Liver (tissue), 9 donors: ENCODE data around the gene RPS19BP1. TPM values are rescaled to one million over a fixed set of nuclear protein-coding genes. Genes with fewer than 3 reads are reported as not detected.

ENCODE experiments used
- DNase-seq: peaks from one replicate; pipeline ENCODE4 v3.0.0-alpha.2; 2017; ENCODE audit warnings: low spot score
- H3K27ac ChIP-seq, 2 donors: one replicate each; pipeline ENCODE4 v1.7.0; 2013; ENCODE audit warnings: inconsistent platforms in 2 of 2, low read length in 2 of 2, control low read depth in 1 of 2, low read depth in 1 of 2, mild to moderate bottlenecking in 1 of 2
- H3K27me3 ChIP-seq, 4 donors: one replicate each; pipeline versions ENCODE4 v1.6.1 to v1.7.0; 2013; ENCODE audit warnings: low read length in 3 of 4, inconsistent platforms in 1 of 4, mild to moderate bottlenecking in 1 of 4, moderate library complexity in 1 of 4; ENCODE audit not compliant: control insufficient read depth in 4 of 4, insufficient read depth in 4 of 4
- H3K36me3 ChIP-seq, 4 donors: one replicate each; pipeline versions ENCODE4 v1.6.1 to v1.7.0; 2013; ENCODE audit warnings: low read length in 3 of 4, mild to moderate bottlenecking in 3 of 4, low read depth in 1 of 4, moderate library complexity in 1 of 4; ENCODE audit not compliant: control insufficient read depth in 4 of 4, insufficient read depth in 3 of 4
- H3K4me1 ChIP-seq, 4 donors: one replicate each; pipeline versions ENCODE4 v1.6.1 to v1.7.0; 2013; ENCODE audit warnings: low read length in 3 of 4, mild to moderate bottlenecking in 3 of 4, moderate library complexity in 1 of 4; ENCODE audit not compliant: control insufficient read depth in 4 of 4, insufficient read depth in 4 of 4
- H3K4me3 ChIP-seq, 3 donors: one replicate each; pipeline versions ENCODE4 v1.6.1 to v1.7.0; 2013; ENCODE audit warnings: low read length in 3 of 3, control low read depth in 1 of 3, low read depth in 1 of 3, mild to moderate bottlenecking in 1 of 3
- H3K9ac ChIP-seq, 2 donors: one replicate each; pipeline ENCODE4 v1.7.0; 2013; ENCODE audit warnings: low read length in 2 of 2, mild to moderate bottlenecking in 2 of 2, moderate library complexity in 2 of 2, control low read depth in 1 of 2, low read depth in 1 of 2
- H3K9me3 ChIP-seq, 4 donors: one replicate each; pipeline versions ENCODE4 v1.6.1 to v1.7.0; 2013; ENCODE audit warnings: low read length in 3 of 4; ENCODE audit not compliant: control insufficient read depth in 4 of 4
- ATF3 ChIP-seq: IDR thresholded peaks from 2 replicates; pipeline ENCODE4 v1.6.1; 2016; ENCODE audit warnings: antibody characterized with exemption
- CTCF ChIP-seq: fragments of 150-350 bp; IDR thresholded peaks from 2 replicates; pipeline ENCODE4 v1.5.1; 2017; ENCODE audit warnings: improper control_type of control experiment, low read depth, low read length; ENCODE audit not compliant: missing input control
- EGR1 ChIP-seq, 2 donors: IDR thresholded peaks; 2 replicates each; pipeline ENCODE4 v1.6.1; 2016 to 2018; ENCODE audit warnings: antibody characterized with exemption in 2 of 2, low read depth in 2 of 2
- FOXA1 ChIP-seq: IDR thresholded peaks from 2 replicates; pipeline ENCODE4 v1.6.1; 2016; ENCODE audit warnings: antibody characterized with exemption
- FOXA2 ChIP-seq: IDR thresholded peaks from 2 replicates; pipeline ENCODE4 v1.6.1; 2016; ENCODE audit warnings: antibody characterized with exemption
- GABPA ChIP-seq, 2 donors: IDR thresholded peaks in 1 of 2; conservative IDR thresholded peaks in 1 of 2; 2 replicates each; pipeline ENCODE4 v1.6.1; 2016; ENCODE audit warnings: antibody characterized with exemption in 2 of 2, mild to moderate bottlenecking in 1 of 2, moderate library complexity in 1 of 2
- HNF4A ChIP-seq, 2 donors: conservative IDR thresholded peaks; 2 replicates each; pipeline ENCODE4 v1.6.1; 2016; ENCODE audit warnings: antibody characterized with exemption in 2 of 2, mild to moderate bottlenecking in 2 of 2
- HNF4G ChIP-seq: IDR thresholded peaks from 2 replicates; pipeline ENCODE4 v1.6.1; 2016; ENCODE audit warnings: antibody characterized with exemption
- JUND ChIP-seq, 2 donors: IDR thresholded peaks; 2 replicates each; pipeline ENCODE4 v1.6.1; 2016; ENCODE audit warnings: antibody characterized with exemption in 2 of 2
- MAX ChIP-seq: IDR thresholded peaks from 2 replicates; pipeline ENCODE4 v1.6.1; 2016; ENCODE audit warnings: antibody characterized with exemption
- NR2F2 ChIP-seq: IDR thresholded peaks from 2 replicates; pipeline ENCODE4 v1.6.1; 2016; ENCODE audit warnings: antibody characterized with exemption
- RAD21 ChIP-seq, 2 donors: IDR thresholded peaks; 2 replicates each; pipeline ENCODE4 v1.6.1; 2016; ENCODE audit warnings: antibody characterized with exemption in 2 of 2, mild to moderate bottlenecking in 2 of 2
- REST ChIP-seq: IDR thresholded peaks from 2 replicates; pipeline ENCODE4 v1.6.1; 2016; ENCODE audit warnings: antibody characterized with exemption, mild to moderate bottlenecking
- RXRA ChIP-seq, 2 donors: IDR thresholded peaks; 2 replicates each; pipeline ENCODE4 v1.6.1; 2017 to 2018; ENCODE audit warnings: antibody characterized with exemption in 2 of 2, mild to moderate bottlenecking in 1 of 2
- SP1 ChIP-seq: IDR thresholded peaks from 2 replicates; pipeline ENCODE4 v1.6.1; 2018; ENCODE audit warnings: antibody characterized with exemption, mild to moderate bottlenecking
- TAF1 ChIP-seq: conservative IDR thresholded peaks from 2 replicates; pipeline ENCODE4 v1.6.1; 2016; ENCODE audit warnings: antibody characterized with exemption, mild to moderate bottlenecking
- YY1 ChIP-seq: IDR thresholded peaks from 2 replicates; pipeline ENCODE4 v1.6.1; 2016; ENCODE audit warnings: antibody characterized with exemption, mild to moderate bottlenecking
- ZBTB33 ChIP-seq: IDR thresholded peaks from 2 replicates; pipeline ENCODE4 v1.6.1; 2016; ENCODE audit warnings: antibody characterized with exemption
- WGBS: extraction: QIAGEN DNeasy Blood & Tissue Kit; methylation state at CpG from one replicate; pipeline ENCODE4 v1.1.7; 2013; 5-methylcytosine and 5-hydroxymethylcytosine counted together
- polyA plus RNA-seq, 2 donors: library from polyadenylated mRNA; stranded (reverse) in 1 of 2; unstranded in 1 of 2; fragments of 200-250 nt in 1 of 2; fragments of >200 nt in 1 of 2; fragmentation: Nextera tagmentation in 1 of 2; extraction: Ambion mirVana in 1 of 2; gene quantifications; one replicate each; pipeline versions ENCODE4 v1.2.1 to v1.2.3, GENCODE V29; 2013 to 2015
- total RNA-seq, 2 donors: library from RNA; depleted of rRNA; stranded (reverse); fragments of >200 nt; gene quantifications; one replicate each; pipeline ENCODE4 v1.2.3, GENCODE V29; 2014
- donor health status: healthy.
- donor health status: healthy.
- donor health status: healthy.
- donor health status: healthy.
- donor health status: healthy.

Gene RPS19BP1
- 10 to 100 TPM; 36.3 to 41.9 TPM for total RNA-seq
- polyA plus RNA-seq, result 10 to 100 TPM; 84.8 to 89.6 TPM

GRCh38 chr22:39532215-39533073 is at the start of gene RPS19BP1:
RPS19BP1 (minus strand) TSS chr22:39532748; CDS start chr22:39532738, 10 bp downstream.
- Histone ChIP-seq H3K4me3 (peak within 1 kb of the TSS; percentile 74 to 83 (median 82)), H3K27me3 (no peaks in the 10 kb centered on the region), H3K9ac (peak within 1 kb of the TSS; percentile 79 to 85), H3K9me3 (no peaks in the 10 kb centered on the region), H3K27ac (peak within 1 kb of the TSS; percentile 83), H3K4me1 (peaks cover 21 to 55% (median 47%) of the 10 kb centered on the region in 4 donors), H3K36me3 (peaks cover 0 to 6% (median 4%) of the 10 kb centered on the region in 4 donors)
- peak; percentile 98 for DNase-seq
- WGBS, result under 1% methylated on average over 67 of the region's 67 CpGs
- TF ChIP-seq HNF4A (conservative IDR thresholded peaks at IDR 0.05), result peak; percentile 59 to 83
- peak; percentile 97 for TF ChIP-seq YY1
- TF ChIP-seq MAX, result peak; percentile 99
- peak; percentile 39 for TF ChIP-seq ATF3
- peak; percentile 14 for TF ChIP-seq NR2F2
- TF ChIP-seq GABPA (IDR thresholded peaks at IDR 0.05 in 1 of 2, conservative IDR thresholded peaks at IDR 0.05 in 1 of 2), result peak; percentile 88 to 98
- TF ChIP-seq RAD21 (IDR thresholded peaks at IDR 0.05), result peak; percentile 30 to 48
- TF ChIP-seq JUND (IDR thresholded peaks at IDR 0.05), result peak; percentile 68 to 84
- TF ChIP-seq EGR1 (IDR thresholded peaks at IDR 0.05; ENCODE audit: low read depth in 2 of 2), result peak; percentile 95
- TF ChIP-seq CTCF, result no peak
- peak; percentile 25 for TF ChIP-seq HNF4G
- TF ChIP-seq RXRA (IDR thresholded peaks at IDR 0.05), result peak; percentile 60 to 74
- TF ChIP-seq ZBTB33, result no peak
- no peak for TF ChIP-seq FOXA1
- TF ChIP-seq SP1, result peak; percentile 87
- peak; percentile 91 for TF ChIP-seq REST
- TF ChIP-seq FOXA2, result peak; percentile 57
- no peak for TF ChIP-seq TAF1
